ENCODE measurements around the gene IPO11.

GRCh38 chr5:62606878-62607277 is 194.3 kb downstream of the IPO11 start:
- TF ChIP-seq GTF2F1 (IDR thresholded peaks at IDR 0.05; ENCODE audit: low read length) (no peak), CREM (IDR thresholded peaks at IDR 0.05) (no peak), CREM (CRISPR knock-in tag; IDR thresholded peaks at IDR 0.05) (no peak), RAD21 (CRISPR knock-in tag; IDR thresholded peaks at IDR 0.05) (no peak), NFE2L2 (IDR thresholded peaks at IDR 0.05; ENCODE audit: low read length) (no peak), SIN3A (IDR thresholded peaks at IDR 0.05; ENCODE audit: borderline replicate concordance, low read depth, low read length) (no peak), ZBTB1 (CRISPR knock-in tag; IDR thresholded peaks at IDR 0.05; ENCODE audit: borderline replicate concordance) (no peak), FOXA1 (IDR thresholded peaks at IDR 0.05) (no peak), FOXA1 (CRISPR knock-in tag; IDR thresholded peaks at IDR 0.05) (no peak)
- TF ChIP-seq, protein P1, sequence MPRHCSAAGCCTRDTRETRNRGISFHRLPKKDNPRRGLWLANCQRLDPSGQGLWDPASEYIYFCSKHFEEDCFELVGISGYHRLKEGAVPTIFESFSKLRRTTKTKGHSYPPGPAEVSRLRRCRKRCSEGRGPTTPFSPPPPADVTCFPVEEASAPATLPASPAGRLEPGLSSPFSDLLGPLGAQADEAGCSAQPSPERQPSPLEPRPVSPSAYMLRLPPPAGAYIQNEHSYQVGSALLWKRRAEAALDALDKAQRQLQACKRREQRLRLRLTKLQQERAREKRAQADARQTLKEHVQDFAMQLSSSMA (CRISPR knock-in tag; IDR thresholded peaks at IDR 0.05), result no peak

Measured in HepG2 (cell line).